GM15510 (cell line): ENCODE measurements around the gene CIAO3.

Experiments
- POLR2A ChIP-seq: IDR thresholded peaks from 3 replicates; pipeline ENCODE4 v1.6.1; 2011; ENCODE audit warnings: borderline replicate concordance; ENCODE audit not compliant: insufficient read length; ENCODE audit errors: extremely low read depth

The CIAO3 gene

DNA sequence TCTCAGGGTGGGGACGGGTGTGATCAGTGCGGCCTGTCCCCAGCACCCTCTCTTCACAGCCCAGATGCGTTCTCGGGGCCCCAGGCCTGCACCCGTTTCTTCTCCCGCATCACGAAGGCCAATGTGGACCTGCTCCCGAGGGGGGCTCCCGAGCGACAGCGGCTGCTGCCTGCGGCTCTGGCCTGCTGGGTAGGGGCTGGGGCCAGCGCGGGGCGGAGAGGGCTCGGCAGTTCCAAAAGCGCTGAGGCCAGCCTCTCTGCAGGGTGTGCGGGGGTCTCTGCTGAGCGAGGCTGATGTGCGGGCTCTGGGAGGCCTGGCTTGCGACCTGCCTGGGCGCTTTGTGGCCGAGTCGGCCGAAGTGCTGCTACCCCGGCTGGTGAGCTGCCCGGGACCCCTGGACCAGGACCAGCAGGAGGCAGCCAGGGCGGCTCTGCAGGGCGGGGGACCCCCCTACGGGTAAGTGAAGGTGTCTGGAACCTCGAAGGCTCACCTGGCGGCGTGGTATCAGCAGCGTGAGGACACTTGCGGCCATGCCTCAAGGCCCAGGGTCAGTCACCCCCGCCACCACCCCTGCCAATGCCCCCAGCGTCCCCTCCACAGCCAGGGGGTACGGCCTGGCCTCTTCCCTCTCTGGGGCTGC is 24.2 kb upstream of the CIAO3 start:
- TF ChIP-seq POLR2A, result no peak

DNA sequence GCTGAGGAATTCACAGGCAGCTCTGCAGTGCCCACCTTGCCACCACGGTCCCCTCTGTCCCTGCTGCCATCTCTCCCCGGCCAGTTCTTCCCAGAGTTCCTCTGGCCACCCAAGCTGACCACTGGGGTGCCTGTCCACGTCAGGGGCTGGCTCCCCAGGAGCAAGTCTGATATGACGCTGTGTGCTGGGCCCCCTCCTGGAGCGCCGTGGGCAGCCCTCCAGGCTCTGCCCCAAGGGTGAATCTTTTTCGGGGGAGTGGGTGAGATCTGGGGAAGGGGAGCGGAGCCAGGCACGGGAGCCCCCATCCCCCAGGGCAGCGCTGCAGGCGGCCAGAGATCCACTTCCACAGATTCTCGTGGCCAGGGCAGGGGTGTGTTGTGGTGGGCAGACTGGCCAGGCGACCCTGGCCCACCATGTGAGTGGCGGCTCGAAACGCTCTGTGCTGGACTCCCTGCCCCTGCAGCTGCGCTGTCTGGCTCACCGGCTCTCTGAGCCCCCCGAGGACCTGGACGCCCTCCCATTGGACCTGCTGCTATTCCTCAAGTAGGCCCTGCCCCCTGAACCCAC is 23.5 kb upstream of the CIAO3 start:
- TF ChIP-seq POLR2A, result no peak

- no peak for TF ChIP-seq POLR2A
These were observed 22.8 kb upstream of the CIAO3 start for GRCh38 chr16:763369-764183.

GRCh38 chr16:762595-763268 is 21.9 kb upstream of the CIAO3 start:
- no peak for TF ChIP-seq POLR2A

GRCh38 chr16:761625-762513 is 21.1 kb upstream of the CIAO3 start:
- no peak for TF ChIP-seq POLR2A

DNA sequence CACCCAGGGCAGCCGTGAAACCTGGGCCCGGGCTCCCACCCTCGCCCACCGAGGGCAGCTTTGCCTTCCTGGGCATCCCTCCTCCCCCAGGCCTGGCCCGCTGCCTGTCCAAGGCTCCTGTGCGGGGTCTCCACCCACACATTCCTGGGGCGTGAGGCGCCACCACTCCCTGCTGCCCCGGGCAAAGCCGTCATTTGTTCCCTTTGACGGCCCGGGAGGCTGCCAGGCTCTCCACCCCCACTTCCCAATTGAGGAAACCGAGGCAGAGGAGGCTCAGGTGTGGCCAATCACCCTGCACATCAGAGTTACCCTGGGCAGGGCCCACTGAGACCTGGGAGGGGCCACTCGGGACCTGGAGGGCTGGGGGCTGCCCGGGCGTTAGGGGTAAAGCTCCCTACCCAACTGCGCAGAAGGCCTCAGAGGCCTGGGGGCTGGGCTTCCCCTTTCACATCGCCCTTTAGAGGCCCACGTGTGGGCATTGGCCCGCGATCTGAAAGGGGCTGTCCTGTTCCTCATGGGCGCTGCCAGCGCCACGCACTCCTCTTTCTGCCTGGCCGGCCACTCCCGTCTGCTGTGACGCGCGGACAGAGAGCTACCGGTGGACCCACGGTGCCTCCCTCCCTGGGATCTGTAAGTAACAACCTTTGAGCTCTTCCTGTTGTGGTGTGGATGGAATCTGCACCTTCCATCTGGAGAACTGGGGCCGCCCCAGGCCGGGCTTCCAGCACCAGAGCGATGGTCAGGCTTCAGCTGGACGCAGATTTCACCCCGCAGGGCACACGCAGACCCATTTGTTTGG is 19.9 kb upstream of the CIAO3 start, which contains the start of gene MSLN:
Gene MSLN (plus strand): TSS at position 190 of the 799 bp plus-strand sequence. CDS start 1,947 bp downstream, outside the sequence.
- no peak for TF ChIP-seq POLR2A

- TF ChIP-seq POLR2A, result no peak
These were observed 19.3 kb upstream of the CIAO3 start for GRCh38 chr16:760065-760464.

GRCh38 chr16:759110-759910 is 18.5 kb upstream of the CIAO3 start:
- TF ChIP-seq POLR2A, result no peak

GRCh38 chr16:756428-756827 is 15.6 kb upstream of the CIAO3 start:
- TF ChIP-seq POLR2A, result no peak

DNA sequence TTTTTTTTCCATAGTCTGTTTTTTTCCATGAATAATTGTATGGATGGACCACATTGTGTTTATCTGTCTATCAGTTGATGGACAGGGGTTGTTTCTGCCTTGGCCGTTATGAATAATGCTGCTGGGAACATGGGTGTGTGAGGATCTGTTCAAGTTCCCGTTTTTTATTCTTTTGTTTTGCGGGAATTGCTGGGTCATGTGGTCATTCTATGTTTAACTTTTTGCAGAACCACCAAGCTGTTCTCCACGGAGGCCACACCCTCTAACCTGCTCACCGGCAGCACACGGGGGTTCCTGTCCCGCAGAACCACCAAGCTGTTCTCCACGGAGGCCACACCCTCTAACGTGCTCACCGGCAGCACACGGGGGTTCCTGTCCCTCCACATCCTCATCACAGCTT is 13.9 kb upstream of the CIAO3 start:
- TF ChIP-seq POLR2A, result no peak

DNA sequence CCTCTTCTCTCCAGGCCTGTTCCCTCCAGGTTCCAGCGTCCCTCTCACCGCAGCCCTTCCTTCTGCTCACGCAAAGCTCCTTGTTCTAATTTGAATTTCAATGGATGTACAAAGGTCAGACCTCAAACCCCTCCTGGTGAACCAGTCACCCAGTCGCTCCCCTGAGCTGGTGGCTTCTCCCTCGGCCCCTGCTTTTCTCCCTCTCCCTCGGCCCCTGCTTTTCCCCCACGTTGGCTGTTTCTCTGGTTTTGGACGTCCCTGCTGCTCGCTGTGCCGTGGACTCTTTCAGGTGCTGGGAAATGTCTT is 11.2 kb upstream of the CIAO3 start:
- TF ChIP-seq POLR2A, result no peak

- no peak for TF ChIP-seq POLR2A
These were observed 10.6 kb upstream of the CIAO3 start for GRCh38 chr16:751152-752006.
